Measurements from ENCODE around the gene DSG3.

GRCh38 chr18:31469629-31470028 lies 22.1 kb downstream of the DSG3 start:
- TF ChIP-seq NBN (IDR thresholded peaks at IDR 0.05) (no peak), USF2 (IDR thresholded peaks at IDR 0.05; ENCODE audit: borderline replicate concordance, low read depth, low read length) (no peak), HDGF (IDR thresholded peaks at IDR 0.05) (no peak), POLR2A (IDR thresholded peaks at IDR 0.05; ENCODE audit: low read depth, low read length) (no peak), ASH2L (IDR thresholded peaks at IDR 0.05; ENCODE audit: borderline replicate concordance, low read depth) (no peak), RFX5 (IDR thresholded peaks at IDR 0.05; ENCODE audit: low read depth, low read length) (no peak), E2F4 (IDR thresholded peaks at IDR 0.05; ENCODE audit: low read depth, low read length) (no peak), CTCF (IDR thresholded peaks at IDR 0.05 in 2 of 3, conservative IDR thresholded peaks at IDR 0.05 in 1 of 3; ENCODE audit: control insufficient read depth in 2 of 3, extremely low read depth in 1 of 3, insufficient read depth in 1 of 3, low read depth in 3 of 3, low read length in 3 of 3) (no peak), NR2C2 (IDR thresholded peaks at IDR 0.05; ENCODE audit: borderline replicate concordance, control insufficient read depth, insufficient read length, low read depth) (no peak), CREM (IDR thresholded peaks at IDR 0.05; ENCODE audit: low read depth) (no peak), EP300 (IDR thresholded peaks at IDR 0.05; ENCODE audit: borderline replicate concordance in 1 of 2, control insufficient read depth in 1 of 2, low read depth in 2 of 2, low read length in 2 of 2) (no peak), HDAC6 (IDR thresholded peaks at IDR 0.05; ENCODE audit: unreplicated experiment) (no peak)

All from GM12878 (cell line).